ENCODE results near the gene DGCR2.
"Not testable (repeated sequence)": the region's sequence is repeated elsewhere in the genome, so short reads cannot be mapped to it uniquely, and the experiment has no call there.

Gene DGCR2

DNA sequence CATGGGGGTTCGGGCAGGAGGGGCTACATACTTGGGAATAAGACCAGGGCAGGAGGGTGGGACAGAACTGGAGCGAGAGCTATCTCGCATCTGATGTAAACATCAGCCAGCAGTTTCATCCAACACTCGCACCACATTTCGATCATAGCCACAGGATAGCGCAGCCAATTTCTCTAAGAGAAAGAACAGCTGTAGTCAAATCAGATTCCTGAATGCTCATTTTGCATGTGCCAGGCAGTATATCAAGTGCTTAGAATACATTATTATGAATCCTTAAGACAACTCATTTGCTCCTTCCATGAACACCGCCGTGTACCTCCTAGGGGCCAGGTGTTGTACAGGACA lies 14.5 kb downstream of the DGCR2 start:
- DNase-seq: no peak

DNA sequence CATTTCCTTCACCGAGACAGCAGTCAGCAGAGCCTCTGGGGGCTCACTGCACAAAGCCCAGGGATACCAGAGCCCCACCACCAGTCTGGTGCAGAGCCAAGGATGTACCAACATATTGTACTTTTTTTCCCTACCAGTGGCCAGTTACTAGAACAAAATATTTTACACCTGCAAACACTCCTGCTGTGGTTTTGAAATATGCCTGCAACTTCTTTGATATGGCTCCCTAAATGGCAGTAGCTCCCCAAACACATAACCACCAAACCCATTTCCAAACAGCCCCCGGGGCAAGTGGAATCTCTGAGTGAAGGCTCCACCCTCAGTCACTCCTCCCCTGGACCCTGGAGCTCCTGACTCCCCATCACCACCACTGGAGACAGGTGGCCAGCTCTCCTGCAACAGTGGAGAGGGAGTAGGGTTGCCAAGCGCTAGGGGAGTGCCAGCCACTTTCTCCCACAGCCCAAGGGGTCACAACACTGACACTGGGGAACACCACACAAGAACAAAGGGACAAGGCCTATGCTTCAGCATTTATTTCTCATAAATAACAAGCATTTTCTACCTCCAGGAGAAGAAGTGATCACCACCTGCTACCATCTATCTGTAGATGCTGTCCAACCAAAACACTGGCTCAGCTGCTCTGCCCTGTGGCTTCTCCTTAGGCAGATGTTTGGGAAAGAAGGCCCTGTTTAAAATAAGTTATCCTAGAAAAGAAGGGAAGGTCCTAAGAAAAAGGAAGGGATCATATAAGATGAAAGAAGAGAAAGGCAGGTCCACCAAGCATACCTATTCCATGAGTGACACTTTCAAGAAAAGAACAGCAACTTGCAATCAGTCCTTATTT lies 15.1 kb downstream of the DGCR2 start:
- no peak for DNase-seq

DNA sequence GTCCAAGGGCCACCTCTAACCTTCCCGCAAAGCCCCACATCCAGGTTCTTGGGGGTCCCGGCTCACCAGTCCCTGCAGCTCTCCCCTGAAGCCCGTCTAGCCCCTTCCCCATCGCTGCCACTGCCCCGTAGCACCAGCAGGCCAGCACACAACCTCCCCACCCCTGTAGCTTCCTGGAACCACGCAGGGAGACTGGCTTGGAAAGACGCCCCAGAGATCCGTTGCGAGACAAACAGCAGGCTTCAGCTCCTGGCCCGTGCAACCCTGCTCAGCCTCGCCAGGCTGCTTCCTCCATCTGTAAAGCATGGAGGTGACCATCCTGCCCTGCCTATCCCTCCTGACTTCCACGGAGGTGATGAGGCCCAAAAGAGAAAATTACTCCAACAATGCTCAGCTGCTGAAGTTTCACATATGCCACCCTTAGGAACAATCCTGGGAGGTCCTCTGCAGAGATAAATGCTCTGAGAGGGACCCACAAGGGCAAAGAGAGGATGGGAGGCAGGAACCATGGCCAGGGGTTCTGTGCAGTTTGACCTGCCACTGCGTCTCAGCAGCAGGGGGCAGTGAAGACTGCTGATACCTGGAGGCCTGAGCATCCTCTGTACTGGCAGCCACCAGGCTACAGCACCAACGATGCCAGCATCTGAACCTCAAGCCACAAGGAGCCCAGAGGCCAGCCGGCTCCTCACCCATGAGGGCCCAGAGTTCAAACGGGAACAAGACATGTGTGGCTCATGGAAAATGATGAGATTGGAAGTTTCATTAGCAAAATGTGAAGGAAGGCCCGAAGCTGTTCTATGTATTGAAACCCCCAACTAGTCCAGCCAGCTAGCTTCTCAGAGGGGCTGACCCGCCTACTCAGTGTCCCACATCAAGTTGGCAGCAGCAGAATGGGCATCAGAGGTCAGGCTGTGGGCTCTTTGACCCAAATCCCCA lies 16.1 kb downstream of the DGCR2 start:
- DNase-seq: no peak

DNA sequence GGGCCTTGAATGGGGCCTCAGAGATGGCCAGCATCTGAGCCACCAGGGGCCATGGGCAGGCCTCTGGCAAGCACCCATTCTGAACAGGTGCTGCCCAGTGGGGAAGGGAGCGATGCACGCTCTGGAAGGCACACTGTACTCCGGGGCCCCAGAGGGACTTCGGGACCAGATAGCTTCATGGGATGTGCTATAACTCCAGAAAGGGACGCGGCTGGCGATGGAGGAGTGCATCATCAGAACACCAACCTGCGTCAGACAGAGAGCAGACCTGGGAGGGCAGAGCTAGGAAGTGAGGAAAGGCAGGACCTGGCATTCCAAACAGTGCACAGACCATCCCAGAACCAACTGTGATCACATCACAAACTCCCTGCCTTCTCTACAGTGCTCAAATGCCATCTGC lies 16.8 kb downstream of the DGCR2 start:
- DNase-seq: no peak

DNA sequence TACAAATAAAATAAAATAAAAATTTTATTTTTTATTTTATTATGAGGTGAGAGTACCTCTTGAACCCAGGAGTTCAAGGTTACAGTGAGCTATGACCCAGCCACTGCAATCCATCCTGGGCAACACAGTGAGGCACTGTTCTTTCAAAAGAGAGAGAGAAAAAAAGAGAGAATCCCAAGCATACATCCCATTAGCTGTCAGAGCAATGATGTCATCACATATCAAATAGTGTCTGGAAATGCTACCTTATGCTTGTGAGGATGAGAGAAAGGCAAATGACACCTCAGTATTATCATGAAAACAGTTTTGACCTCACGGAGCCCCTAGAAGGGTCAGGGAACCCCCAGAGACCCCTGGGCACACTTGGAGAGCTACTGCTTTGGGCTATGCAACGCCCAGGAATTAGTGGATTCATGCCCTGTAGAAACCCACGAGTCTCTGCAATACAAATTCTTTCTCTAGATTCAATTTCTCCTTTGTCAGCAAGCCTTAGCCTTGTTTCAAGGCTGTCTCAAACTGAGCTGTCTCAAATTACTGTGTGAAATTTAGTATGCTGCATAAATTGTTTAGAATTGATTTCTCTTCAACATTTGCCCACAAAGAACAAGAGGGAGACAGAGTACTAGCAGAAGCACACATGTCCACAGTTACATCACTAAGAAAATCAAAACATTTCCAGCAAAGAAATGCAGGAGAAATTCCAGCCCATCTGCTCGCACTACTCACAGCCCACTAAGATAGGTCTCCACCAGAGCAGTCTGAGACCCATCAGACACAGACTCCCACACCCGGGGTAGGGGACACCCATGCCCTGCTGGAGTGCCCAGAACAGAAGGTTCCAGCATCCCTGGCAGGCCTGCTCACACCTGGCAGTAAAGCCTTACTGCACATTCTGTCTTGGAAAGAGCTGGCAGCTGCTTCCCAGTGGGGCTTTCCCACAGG lies 18.1 kb downstream of the DGCR2 start:
- DNase-seq: peak; percentile 17

DNA sequence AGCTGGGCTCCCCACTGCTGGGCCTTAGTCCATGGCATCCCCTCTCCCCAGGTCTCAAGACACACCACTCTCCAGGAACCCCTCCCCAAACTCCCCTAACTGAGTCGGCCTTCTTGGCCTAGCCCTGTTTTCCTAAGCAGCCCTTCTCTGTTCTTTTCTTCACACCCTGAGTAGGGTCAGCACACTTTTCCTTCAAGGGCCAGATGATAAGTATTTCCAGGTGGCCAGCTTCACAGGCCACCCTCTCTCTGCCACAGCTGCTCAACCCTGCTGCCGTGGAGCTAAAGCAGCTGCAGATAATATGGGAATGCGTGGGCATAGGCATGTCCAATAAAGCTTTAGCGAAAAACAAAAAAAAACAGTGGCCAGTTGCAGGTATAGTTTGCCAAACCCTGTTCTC lies 24.1 kb downstream of the DGCR2 start:
- DNase-seq: no peak

DNA sequence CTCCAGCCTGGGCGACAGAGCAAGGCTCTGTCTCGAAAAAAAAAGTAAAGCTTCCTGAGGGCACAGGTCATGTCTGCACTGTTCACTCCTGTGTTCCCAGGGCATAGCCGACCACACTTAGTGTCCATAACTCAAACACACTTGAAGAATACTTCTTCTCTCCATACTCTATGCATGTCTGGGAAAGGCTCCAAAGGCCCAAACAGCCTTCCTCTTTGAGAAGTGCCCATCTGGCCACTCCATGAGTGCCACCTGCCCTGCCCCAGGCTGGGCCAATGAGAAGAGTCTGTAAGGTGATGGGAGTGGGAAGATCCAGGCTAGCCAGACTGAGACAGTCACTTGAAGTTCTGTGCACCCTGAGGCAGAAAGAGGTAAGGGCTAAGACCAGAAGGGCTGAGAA lies 24.7 kb downstream of the DGCR2 start:
- DNase-seq: no peak

DNA sequence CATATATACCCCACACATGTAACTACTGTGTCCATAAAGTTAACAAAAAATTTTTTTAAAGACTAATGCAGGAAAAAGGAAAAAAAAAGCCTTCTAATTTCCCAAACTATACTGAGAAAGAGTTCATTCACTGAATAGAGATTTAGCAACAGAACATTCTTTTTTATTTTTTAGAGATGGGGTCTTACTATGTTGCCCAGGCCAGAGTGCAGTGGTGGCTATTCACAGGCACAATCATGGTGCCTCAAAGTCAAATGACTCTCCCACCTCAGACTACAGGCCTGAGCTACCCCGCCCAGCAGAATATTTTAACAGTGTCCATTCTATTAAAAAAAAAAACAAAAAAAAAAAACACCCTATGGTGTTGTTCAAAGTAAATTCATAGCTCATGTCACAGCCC lies 25.7 kb downstream of the DGCR2 start:
- no peak for DNase-seq

DNA sequence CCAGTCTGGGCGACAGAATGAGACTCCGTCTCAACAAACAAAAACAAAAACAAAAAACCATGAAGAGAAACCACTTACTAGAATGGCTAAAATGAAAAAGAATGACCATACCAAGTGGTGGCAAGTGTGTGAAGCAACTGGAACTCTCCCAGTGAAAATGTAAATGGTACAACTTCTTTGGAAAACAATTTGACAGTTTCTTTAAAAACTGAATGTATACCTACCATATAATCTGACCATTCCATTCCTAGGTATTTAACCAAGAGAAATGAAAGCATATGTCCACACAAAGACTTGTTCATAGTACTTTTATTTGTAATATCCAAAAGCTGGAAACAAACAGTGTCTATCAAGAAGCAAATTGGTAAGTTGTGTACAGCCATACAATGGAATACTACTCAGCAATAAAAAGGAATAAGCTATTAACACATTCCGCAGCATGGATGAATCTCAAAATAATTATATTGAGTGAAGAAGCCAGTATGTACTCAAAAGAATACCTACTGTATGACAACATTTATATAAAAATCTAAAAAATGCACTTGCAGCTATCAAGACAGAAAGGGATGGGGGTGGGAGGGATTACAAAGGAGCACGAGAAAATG lies 27.7 kb downstream of the DGCR2 start:
- no peak for DNase-seq

DNA sequence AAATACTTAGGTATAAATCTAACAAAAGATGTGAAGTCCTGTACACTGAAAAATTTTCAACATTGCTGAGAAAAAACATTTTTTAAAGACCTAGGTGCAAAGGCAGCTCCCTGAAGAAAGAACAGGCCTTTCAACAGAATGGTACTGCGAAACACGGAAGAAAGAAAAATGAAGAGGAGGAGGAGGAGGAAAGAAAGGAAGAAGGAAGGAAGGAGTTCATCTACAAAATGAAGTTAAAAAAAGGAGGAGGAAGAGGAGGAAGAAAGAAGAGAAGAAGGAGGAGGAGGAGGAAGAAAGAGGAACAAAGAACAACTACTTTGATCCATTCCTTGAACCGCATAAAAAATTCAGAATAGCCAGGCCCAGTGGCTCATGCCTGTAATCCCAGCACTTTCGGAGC lies 29.5 kb downstream of the DGCR2 start:
- no peak for DNase-seq

DNA sequence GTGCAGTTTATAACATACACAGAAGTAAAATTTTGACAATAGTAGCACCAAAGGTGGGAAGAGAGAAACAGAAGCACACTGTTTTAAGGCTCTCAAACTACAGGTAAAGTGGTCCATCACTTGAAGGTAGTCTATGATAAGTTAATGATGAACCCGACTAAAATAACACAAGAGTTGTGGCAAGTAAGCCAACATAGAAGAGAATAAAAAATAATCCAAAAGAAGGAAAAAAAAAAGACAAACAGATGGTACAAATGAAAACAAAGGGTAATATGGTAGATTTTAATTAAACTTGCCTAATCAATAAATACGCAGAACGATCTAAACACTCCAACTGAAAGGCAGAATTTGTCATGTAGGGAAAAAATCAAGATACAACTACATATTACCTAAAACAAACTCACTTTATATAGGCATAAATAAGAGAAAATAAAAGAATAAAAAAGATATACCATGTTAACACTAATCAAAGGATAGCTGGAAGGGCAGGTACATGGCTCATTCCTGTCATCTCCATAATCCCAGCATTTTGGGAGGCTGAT lies 31.6 kb downstream of the DGCR2 start:
- DNase-seq: no peak

DNA sequence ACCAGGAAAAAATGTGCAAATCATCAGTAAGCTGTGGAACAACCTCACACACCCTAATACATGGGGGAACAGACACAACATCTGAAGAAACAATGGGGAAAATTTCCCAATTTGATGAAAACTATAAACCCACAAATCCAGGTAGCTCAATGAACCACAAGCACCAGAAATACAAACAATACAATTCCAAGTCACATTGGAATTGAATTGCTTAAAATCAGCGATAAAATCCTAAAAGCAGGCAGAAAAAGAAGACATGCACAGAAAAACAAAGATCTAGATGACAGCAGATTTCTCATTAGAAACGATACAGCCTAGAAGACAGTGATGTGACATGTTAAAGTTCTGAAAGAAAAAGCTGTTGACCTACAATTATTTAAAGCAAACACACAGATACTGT lies 32.0 kb downstream of the DGCR2 start:
- DNase-seq: no peak

DNA sequence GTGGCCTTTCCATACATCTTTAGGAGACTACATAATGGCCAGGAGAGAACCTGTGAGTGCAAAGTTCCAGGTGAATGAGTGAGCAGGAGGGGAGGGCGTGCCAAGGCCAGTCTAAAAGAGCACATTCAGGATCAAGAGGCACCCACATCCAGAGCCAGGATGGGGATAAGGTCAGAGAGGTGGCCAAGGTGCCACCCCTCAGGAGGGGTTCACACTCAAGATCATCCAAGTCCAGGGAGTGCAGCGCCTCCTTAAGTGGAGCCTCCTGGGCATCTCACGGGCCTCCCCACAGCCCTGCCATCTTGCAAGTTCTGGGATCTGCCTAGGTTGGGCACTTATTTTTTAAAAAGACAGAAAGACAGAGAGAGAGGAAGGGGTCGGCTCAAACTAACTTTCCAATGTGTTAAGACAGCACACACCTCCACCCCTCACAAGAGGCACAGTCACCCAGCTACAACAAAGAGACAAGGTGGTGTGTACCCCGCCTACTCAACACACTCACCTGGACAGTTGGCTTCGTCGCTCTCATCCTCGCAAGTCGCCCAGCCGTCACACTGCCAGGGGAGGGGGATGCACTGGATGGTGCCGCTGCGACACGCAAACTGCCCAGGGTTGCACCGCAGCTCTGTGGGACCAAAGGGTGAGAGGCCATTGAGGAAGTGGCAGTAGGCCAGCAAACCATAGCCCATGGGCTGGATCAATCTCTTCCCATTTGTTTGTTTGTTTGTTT lies 33.2 kb downstream of the DGCR2 start:
- no peak for DNase-seq

DNA sequence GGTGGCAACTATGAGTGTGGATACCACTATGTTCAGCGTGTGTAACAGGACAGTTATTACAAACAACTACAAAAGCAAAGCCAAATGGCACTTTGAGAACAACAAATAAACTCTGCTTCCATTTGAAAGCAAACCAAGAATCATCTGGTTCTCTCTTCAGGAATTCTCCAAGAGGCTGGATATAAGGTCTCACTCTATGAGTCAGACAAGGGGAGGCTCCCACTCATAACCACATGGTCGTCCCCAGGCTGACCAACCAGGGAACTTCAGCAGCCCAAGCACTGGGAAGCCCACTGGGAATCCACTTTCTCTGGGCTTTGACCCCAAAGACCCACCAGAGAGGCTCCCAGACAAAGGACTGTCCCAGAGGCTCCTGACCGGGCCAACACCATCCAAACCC lies 35.3 kb downstream of the DGCR2 start:
- DNase-seq: peak; percentile 38

DNA sequence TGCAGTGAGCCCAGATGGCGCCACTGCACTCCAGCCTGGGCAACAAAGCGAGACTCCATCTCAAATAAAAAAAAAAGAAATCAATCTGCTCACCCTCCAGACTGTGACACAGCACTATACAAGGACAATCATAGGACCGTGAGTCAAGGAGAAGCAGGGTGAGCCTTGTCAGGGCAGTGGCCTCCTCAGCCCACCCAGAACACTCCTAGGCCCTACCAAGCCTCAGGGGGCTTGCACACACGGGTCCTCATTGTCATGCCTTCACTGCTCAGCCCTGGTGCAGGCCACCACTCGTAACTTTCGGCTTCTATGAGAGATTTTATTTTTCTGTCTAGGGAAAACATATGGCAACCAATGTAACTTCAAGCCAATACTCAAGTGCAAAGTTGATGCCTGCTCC lies 35.8 kb downstream of the DGCR2 start:
- DNase-seq: no peak

DNA sequence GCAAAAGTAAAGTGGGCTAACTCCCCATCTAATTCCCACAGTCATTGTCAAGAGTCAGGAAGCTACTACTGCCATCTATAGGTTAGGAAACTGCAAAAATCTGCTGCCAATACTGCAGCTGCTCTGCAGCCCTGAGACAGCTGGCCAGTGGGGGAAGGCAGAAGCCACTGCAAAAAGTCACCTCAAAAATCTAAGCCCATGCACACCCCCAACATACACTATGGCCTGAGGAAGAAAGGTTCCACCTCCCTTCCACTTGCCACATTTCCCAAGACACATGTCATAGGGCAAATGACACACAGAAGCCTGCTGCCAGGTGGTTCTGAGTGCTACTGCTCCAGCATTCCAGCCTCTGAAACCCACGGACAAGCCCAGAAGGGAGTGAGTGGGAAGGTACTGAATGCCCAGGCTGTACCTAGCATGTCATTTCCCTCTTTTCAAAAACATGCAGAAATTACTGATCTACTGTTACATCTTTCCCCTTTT lies 36.9 kb downstream of the DGCR2 start:
- DNase-seq: peak; percentile 22

DNA sequence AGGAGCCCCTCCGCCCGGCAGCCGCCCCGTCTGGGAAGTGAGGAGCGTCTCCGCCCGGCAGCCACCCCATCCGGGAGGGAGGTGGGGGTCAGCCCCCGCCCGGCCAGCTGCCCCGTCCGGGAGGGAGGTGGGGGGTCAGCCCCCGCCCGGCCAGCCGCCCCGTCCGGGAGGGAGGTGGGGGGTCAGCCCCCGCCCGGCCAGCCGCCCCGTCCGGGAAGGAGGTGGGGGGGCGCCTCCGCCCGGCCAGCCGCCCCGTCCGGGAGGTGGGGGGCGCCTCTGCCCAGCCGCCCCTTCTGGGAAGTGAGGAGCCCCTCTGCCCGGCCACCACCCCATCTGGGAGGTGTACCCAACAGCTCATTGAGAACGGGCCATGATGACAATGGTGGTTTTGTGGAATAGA lies 37.6 kb downstream of the DGCR2 start:
- not testable (repeated sequence) for DNase-seq

DNA sequence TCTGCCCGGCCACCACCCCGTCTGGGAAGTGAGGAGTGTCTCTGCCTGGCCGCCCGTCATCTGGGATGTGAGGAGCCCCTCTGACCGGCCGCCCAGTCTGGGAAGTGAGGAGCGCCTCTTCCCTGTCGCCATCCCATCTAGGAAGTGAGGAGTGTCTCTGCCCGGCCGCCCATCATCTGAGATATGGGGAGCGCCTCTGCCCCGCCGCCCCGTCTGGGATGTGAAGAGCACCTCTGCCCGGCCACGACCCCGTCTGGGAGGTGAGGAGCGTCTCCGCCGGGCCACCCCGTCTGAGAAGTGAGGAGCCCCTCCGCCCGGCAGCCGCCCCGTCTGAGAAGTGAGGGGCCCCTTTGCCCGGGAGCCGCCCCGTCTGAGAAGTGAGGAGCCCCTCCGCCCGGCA lies 38.1 kb downstream of the DGCR2 start:
- DNase-seq: not testable (repeated sequence)

DNA sequence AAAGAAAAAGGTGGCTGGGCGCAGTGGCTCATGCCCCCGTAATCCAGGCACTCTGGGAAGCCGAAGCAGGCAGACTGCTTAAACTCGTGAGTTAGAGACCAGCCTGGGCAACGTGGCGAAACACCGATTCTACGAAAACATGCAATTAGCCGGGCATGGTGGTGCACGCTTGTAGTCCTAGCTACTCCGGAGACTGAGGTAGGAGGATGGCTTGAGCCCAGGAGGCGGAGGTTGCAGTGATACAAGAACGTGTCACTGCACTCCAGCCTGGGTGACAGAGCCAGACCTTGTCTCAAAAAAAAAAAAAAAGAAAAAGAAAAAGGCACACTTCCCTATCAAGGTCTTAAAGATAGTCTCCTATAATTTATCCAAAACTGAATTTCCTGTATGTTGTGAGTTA lies 39.4 kb downstream of the DGCR2 start:
- DNase-seq: no peak

DNA sequence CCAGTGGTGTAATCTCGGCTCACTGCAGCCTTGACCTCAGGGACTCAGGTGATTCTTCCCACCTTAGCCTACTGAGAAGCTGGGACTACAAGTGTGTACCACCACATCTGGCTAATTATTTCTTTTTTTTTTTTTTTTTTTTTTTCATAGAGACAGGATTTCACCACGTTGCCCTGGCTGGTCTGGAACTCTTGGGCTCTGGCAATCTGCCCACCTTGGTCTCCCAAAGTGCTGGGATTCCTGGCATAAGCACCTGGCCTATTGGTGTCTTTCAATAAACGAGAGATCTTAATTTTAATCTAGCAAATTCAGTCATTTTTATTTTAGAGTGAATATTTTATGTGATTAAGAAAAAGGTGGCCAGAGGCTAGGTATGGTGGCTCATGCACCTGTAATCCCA lies 40.1 kb downstream of the DGCR2 start:
- DNase-seq: no peak

DNA sequence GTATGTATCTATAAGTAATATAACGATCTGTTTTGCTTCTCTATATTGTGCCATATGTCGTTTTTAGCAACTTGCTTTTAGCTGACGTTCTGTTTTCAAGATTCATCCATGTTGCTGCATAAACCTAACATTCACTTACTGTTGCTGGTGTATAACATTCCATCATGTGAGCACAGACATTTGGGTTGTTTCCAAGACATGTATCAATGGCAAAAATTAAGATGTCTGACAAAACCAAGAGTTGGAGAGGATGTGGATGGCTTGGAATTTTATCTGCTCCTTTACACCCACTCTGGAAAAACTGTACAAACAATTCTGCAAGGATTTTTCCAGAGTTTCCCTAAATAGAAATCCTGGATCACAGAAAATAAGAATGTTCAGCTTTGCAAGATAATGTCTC lies 40.9 kb downstream of the DGCR2 start:
- peak; percentile 9 for DNase-seq
